K562 (cell line): ENCODE results near the gene FANCD2. TPM values are rescaled to one million over a fixed set of nuclear protein-coding genes. Genes with fewer than 3 reads are reported as not detected.
A peak's percentile ranks its signal among the peaks of the same experiment; 100 is the strongest.

ENCODE experiments used
- AFF1 ChIP-seq, 2 experiments: fragments of 450-650 bp; IDR thresholded peaks; 2 replicates each; pipeline ENCODE4 v1.6.1; 2018; ENCODE audit warnings: mild to moderate bottlenecking in 2 of 2, low read depth in 1 of 2; ENCODE audit not compliant: partially characterized antibody in 2 of 2
- CAMTA2 ChIP-seq: fragments of 250-450 bp; sonication (Bioruptor Pico); conservative IDR thresholded peaks from 2 replicates; pipeline ENCODE4 v1.5.1; 2022
- HDAC3 ChIP-seq: fragments of 450-650 bp; IDR thresholded peaks from 2 replicates; pipeline ENCODE4 v1.6.1; 2018; ENCODE audit warnings: borderline replicate concordance, mild to moderate bottlenecking, moderate library complexity; ENCODE audit not compliant: partially characterized antibody
- KLF13 ChIP-seq: fragments of 450-650 bp; IDR thresholded peaks from 2 replicates; pipeline ENCODE4 v1.6.1; 2016; ENCODE audit warnings: missing genetic modification characterization, low read depth, mild to moderate bottlenecking, missing compliant biosample characterization, moderate library complexity, borderline replicate concordance
- KLF16 ChIP-seq: IDR thresholded peaks from 2 replicates; pipeline ENCODE4 v1.6.1; 2016; ENCODE audit warnings: antibody characterized with exemption
- NEUROD1 ChIP-seq: fragments of 150-350 bp; IDR thresholded peaks from 2 replicates; pipeline ENCODE4 v1.6.1; 2014; ENCODE audit warnings: borderline replicate concordance, low read length, low read depth; ENCODE audit not compliant: partially characterized antibody
- RAD21 ChIP-seq, 2 experiments: fragments of 250-450 bp in 1 of 2; fragments of 450-650 bp in 1 of 2; sonication (Bioruptor Pico) in 1 of 2; formaldehyde crosslinking in 1 of 2; IDR thresholded peaks in 1 of 2; conservative IDR thresholded peaks in 1 of 2; 2 replicates each; pipeline versions ENCODE4 v1.4.0 to v1.8.0; 2020 to 2022; ENCODE audit warnings: mild to moderate bottlenecking in 2 of 2, moderate library complexity in 1 of 2
- SIX5 ChIP-seq, 2 experiments: IDR thresholded peaks; 2 replicates each; pipeline ENCODE4 v1.6.1; 2011; ENCODE audit warnings: low read length in 2 of 2, borderline replicate concordance in 1 of 2, low read depth in 1 of 2, mild to moderate bottlenecking in 1 of 2, moderate library complexity in 1 of 2; ENCODE audit not compliant: insufficient read depth in 1 of 2
- SMAD2 ChIP-seq: fragments of 150-350 bp; IDR thresholded peaks from 2 replicates; pipeline ENCODE4 v1.6.1; 2014; ENCODE audit warnings: low read depth, mild to moderate bottlenecking, low read length
- SUPT5H ChIP-seq: fragments of 450-650 bp; IDR thresholded peaks from 2 replicates; pipeline ENCODE4 v1.6.1; 2016
- ZC3H8 ChIP-seq: fragments of 450-650 bp; IDR thresholded peaks from 2 replicates; pipeline ENCODE4 v1.6.1; 2017
- ZNF324 ChIP-seq: fragments of 250-450 bp; sonication (Bioruptor Pico); IDR thresholded peaks from 2 replicates; pipeline ENCODE4 v1.4.0; 2020; ENCODE audit warnings: mild to moderate bottlenecking
- polyA plus RNA-seq, 8 experiments: library from polyadenylated mRNA; depleted of rRNA in 4 of 8; stranded (reverse) in 5 of 8; unstranded in 3 of 8; fragments of >200 nt; fragmentation: Nextera tagmentation in 2 of 8; fragmentation: Illumina TruSeq in 1 of 8; extraction: Ambion mirVana in 2 of 8; extraction: Trizol in 1 of 8; gene quantifications; 2 replicates each; pipeline versions ENCODE4 v1.2.1 to v1.2.3, GENCODE V29; 2011 to 2014; ENCODE audit warnings: inconsistent platforms in 1 of 8, missing spikeins in 1 of 8
- total RNA-seq, 7 experiments: library from RNA; depleted of rRNA in 6 of 7; stranded (reverse); fragments of >200 nt in 6 of 7; fragmentation: Illumina TruSeq in 2 of 7; extraction: Trizol in 2 of 7; gene quantifications; 2 replicates each; pipeline versions ENCODE4 v1.2.1 to v1.2.3, GENCODE V29; 2011 to 2021; ENCODE audit warnings: low replicate concordance in 1 of 7
- TF ChIP-seq, protein P1 (sequence below): fragments of 450-650 bp; conservative IDR thresholded peaks from 2 replicates; pipeline ENCODE4 v1.6.1; 2016; ENCODE audit warnings: missing genetic modification characterization, low read depth, mild to moderate bottlenecking, control low read depth, missing compliant biosample characterization
- TF ChIP-seq, protein P2 (sequence below): sonication (generic); formaldehyde crosslinking; IDR thresholded peaks from 2 replicates; pipeline ENCODE4 v1.5.0; 2020; ENCODE audit warnings: missing genetic modification reagents
- TF ChIP-seq, protein P3 (sequence below): fragments of 250-450 bp; sonication (Bioruptor Pico); IDR thresholded peaks from 2 replicates; pipeline ENCODE4 v1.5.0; 2020; ENCODE audit warnings: mild to moderate bottlenecking
- TF ChIP-seq, protein P4 (sequence below): sonication (generic); formaldehyde crosslinking; IDR thresholded peaks from 2 replicates; pipeline ENCODE4 v1.8.0; 2022; ENCODE audit warnings: mild to moderate bottlenecking, missing genetic modification reagents, borderline replicate concordance

FANCD2 gene
- total and polyA plus RNA-seq, 9 of the 15 experiments (the other 6 are each of a cell fraction or from before 2014, with no cell fraction given), result 59.4 to 137 (median 96.1) TPM

DNA sequence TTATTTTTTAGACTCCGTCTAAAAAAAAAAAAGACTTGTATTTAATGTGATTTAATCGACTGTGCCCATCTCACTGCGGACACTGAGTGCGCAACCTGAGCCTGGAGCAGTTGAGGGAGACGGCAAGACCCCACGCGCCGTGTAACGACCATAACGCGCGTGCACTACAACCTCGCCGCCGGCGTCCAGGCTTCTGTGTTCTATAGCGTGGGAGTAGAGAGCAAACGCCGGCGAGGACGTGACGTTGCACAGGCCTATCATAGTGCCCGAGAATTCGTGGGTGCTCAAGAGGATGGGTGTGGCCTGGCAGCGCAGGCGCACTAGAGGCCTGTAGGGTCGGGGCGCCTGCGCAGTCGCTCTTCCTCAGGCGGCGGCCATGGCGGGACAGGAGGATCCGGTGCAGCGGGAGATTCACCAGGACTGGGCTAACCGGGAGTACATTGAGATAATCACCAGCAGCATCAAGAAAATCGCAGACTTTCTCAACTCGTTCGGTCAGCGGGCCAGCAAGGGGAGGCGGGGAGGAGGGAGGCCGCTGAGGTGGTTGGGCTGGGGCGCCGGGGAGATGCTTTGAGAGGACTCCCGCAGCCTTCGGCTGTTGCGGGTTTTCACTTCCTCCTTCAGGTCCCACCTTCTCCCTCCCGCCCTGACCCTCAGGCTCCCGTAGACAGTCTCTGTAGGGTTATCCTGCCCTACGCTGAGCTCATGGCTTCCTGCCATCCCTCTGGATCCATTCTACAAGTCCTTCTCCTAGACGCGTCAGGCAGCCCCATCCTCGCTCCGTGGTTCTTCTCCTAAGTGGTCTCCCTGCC is 89.3 kb downstream of the FANCD2 start, which contains the start of gene BRK1 (continued):
- TF ChIP-seq, protein P1, sequence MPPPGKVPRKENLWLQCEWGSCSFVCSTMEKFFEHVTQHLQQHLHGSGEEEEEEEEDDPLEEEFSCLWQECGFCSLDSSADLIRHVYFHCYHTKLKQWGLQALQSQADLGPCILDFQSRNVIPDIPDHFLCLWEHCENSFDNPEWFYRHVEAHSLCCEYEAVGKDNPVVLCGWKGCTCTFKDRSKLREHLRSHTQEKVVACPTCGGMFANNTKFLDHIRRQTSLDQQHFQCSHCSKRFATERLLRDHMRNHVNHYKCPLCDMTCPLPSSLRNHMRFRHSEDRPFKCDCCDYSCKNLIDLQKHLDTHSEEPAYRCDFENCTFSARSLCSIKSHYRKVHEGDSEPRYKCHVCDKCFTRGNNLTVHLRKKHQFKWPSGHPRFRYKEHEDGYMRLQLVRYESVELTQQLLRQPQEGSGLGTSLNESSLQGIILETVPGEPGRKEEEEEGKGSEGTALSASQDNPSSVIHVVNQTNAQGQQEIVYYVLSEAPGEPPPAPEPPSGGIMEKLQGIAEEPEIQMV, result no peak
- TF ChIP-seq AFF1 (IDR thresholded peaks at IDR 0.05; ENCODE audit: low read depth in 1 of 2, partially characterized antibody in 2 of 2) (no peak), HDAC3 (no peak), RAD21 (CRISPR knock-in tag; conservative IDR thresholded peaks at IDR 0.05 in 1 of 2, IDR thresholded peaks at IDR 0.05 in 1 of 2) (0 out of 4 replicates have a peak, but pooled peaks have one; percentile 10 to 12), CAMTA2 (CRISPR knock-in tag) (no peak), SUPT5H (peak; percentile 99), NEUROD1 (peak; percentile 56), ZC3H8 (no peak), KLF13 (no peak), KLF16 (peak; percentile 83), SMAD2 (no peak), SIX5 (IDR thresholded peaks at IDR 0.05; ENCODE audit: borderline replicate concordance in 1 of 2, insufficient read depth in 1 of 2, low read depth in 1 of 2, low read length in 2 of 2) (no peak), ZNF324 (CRISPR knock-in tag) (no peak)
- TF ChIP-seq, protein P2, sequence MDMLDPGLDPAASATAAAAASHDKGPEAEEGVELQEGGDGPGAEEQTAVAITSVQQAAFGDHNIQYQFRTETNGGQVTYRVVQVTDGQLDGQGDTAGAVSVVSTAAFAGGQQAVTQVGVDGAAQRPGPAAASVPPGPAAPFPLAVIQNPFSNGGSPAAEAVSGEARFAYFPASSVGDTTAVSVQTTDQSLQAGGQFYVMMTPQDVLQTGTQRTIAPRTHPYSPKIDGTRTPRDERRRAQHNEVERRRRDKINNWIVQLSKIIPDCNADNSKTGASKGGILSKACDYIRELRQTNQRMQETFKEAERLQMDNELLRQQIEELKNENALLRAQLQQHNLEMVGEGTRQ (CRISPR knock-in tag), result no peak
- TF ChIP-seq, protein P3, sequence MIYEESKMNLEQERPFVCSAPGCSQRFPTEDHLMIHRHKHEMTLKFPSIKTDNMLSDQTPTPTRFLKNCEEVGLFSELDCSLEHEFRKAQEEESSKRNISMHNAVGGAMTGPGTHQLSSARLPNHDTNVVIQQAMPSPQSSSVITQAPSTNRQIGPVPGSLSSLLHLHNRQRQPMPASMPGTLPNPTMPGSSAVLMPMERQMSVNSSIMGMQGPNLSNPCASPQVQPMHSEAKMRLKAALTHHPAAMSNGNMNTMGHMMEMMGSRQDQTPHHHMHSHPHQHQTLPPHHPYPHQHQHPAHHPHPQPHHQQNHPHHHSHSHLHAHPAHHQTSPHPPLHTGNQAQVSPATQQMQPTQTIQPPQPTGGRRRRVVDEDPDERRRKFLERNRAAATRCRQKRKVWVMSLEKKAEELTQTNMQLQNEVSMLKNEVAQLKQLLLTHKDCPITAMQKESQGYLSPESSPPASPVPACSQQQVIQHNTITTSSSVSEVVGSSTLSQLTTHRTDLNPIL (CRISPR knock-in tag), result no peak
- TF ChIP-seq, protein P4, sequence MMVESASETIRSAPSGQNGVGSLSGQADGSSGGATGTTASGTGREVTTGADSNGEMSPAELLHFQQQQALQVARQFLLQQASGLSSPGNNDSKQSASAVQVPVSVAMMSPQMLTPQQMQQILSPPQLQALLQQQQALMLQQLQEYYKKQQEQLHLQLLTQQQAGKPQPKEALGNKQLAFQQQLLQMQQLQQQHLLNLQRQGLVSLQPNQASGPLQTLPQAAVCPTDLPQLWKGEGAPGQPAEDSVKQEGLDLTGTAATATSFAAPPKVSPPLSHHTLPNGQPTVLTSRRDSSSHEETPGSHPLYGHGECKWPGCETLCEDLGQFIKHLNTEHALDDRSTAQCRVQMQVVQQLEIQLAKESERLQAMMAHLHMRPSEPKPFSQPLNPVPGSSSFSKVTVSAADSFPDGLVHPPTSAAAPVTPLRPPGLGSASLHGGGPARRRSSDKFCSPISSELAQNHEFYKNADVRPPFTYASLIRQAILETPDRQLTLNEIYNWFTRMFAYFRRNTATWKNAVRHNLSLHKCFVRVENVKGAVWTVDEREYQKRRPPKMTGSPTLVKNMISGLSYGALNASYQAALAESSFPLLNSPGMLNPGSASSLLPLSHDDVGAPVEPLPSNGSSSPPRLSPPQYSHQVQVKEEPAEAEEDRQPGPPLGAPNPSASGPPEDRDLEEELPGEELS (CRISPR knock-in tag), result no peak
